ENCODE results near the gene RPL35.
A peak's percentile ranks its signal among the peaks of the same experiment; 100 is the strongest.

The RPL35 gene

DNA sequence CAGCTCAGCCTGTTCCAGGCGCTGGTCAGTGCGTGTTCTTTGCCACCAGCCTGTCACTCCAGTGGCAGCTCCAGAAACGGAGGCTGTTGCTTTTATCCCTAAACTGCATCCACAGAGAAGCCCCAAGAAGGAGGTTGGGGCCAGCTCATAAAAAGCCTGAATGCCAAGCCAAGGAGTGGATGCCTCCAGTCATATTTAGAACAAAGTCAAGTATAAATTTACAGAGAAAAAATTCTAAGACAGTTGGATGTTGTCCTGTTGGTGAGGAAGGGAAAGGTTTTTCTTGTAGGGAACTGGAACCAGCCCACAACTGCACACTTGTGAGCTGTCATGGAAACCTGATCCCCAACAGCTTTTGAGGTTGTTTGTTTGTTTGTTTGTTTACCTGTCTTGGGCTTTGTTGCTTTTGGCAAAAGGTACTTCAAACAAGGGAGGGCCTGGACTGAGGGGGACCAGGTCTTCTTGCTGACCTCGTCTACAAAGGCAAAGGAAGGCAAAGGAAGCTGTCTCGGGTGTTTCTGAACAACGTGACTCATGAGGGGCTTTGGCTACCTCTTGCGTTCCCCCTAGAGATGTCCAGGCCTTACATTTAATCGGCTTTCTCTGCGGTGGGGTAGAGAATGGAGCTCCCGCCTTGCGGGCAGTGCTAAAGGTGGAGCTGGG, 48.1 kb downstream of the RPL35 start:
- Mint-ChIP-seq H3K36me3 (ENCODE audit: low read depth) (no peaks in the 10 kb centered on the region), H3K4me3 (no peak overlapping the region), H3K27ac (peak overlapping the region in 2 of 3 experiments; percentile 48 to 85), H3K4me1 (peaks cover 50% of the 10 kb centered on the region), H3K9me3 (no peaks in the 10 kb centered on the region), H3K27me3 (ENCODE audit: low read depth) (peaks cover 4% of the 10 kb centered on the region)
- TF ChIP-seq, protein P1, sequence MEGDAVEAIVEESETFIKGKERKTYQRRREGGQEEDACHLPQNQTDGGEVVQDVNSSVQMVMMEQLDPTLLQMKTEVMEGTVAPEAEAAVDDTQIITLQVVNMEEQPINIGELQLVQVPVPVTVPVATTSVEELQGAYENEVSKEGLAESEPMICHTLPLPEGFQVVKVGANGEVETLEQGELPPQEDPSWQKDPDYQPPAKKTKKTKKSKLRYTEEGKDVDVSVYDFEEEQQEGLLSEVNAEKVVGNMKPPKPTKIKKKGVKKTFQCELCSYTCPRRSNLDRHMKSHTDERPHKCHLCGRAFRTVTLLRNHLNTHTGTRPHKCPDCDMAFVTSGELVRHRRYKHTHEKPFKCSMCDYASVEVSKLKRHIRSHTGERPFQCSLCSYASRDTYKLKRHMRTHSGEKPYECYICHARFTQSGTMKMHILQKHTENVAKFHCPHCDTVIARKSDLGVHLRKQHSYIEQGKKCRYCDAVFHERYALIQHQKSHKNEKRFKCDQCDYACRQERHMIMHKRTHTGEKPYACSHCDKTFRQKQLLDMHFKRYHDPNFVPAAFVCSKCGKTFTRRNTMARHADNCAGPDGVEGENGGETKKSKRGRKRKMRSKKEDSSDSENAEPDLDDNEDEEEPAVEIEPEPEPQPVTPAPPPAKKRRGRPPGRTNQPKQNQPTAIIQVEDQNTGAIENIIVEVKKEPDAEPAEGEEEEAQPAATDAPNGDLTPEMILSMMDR (IDR thresholded peaks at IDR 0.05; ENCODE audit: unreplicated experiment in 3 of 3) = no peak

DNA sequence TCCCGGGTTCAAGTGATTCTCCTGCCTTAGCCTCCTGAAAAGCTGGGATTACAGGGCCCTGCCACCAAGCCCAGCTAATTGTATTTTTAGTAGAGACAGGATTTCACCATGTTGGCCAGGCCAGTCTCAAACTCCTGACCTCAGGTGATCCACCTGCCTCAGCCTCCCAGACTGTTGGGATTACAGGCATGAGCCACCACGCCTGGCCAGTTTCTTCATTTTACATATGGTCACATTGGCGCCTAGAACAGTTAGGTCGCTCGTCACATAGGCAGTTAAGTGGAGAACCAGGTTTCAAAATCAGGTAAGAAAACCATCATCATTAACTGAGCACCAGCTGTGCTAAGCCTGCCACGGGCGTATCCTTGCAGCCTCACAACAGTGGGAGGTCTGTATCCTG, 48.7 kb downstream of the RPL35 start:
- Mint-ChIP-seq H3K27me3 (ENCODE audit: low read depth) (peaks cover 3% of the 10 kb centered on the region), H3K9me3 (no peaks in the 10 kb centered on the region), H3K4me1 (peaks cover 45% of the 10 kb centered on the region), H3K27ac (peak overlapping the region in 2 of 3 experiments; percentile 84 to 85), H3K4me3 (no peak overlapping the region), H3K36me3 (ENCODE audit: low read depth) (no peaks in the 10 kb centered on the region)
- TF ChIP-seq, protein P1 (IDR thresholded peaks at IDR 0.05; ENCODE audit: unreplicated experiment in 3 of 3) = no peak

DNA sequence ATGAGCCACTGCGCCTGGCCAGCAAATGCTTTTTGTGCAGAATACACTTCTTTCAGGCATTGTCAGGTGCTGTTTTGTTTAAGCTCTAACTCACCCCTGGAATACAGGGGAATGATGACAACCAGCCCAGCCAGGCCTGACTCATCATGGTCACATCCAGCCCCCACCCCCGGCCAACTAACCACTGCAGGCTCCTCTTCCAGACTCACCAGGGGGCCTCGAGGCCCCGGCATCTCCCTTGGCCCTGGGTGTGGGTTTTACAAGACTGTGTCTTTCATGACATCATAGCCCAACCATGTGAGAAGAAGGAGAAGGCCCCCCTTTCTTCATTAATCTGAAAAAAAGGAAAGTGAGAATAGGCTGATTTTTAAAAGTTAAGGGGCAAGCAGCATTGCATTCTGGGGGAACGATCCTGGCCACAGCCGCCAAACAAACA, 49.3 kb downstream of the RPL35 start:
- Mint-ChIP-seq H3K9me3 (no peaks in the 10 kb centered on the region), H3K27ac (peak overlapping the region; percentile 32 to 85 (median 84)), H3K36me3 (ENCODE audit: low read depth) (no peaks in the 10 kb centered on the region), H3K4me1 (peaks cover 43% of the 10 kb centered on the region), H3K4me3 (no peak overlapping the region), H3K27me3 (ENCODE audit: low read depth) (no peaks in the 10 kb centered on the region)
- TF ChIP-seq, protein P1 (IDR thresholded peaks at IDR 0.05; ENCODE audit: unreplicated experiment in 3 of 3) = no peak

DNA sequence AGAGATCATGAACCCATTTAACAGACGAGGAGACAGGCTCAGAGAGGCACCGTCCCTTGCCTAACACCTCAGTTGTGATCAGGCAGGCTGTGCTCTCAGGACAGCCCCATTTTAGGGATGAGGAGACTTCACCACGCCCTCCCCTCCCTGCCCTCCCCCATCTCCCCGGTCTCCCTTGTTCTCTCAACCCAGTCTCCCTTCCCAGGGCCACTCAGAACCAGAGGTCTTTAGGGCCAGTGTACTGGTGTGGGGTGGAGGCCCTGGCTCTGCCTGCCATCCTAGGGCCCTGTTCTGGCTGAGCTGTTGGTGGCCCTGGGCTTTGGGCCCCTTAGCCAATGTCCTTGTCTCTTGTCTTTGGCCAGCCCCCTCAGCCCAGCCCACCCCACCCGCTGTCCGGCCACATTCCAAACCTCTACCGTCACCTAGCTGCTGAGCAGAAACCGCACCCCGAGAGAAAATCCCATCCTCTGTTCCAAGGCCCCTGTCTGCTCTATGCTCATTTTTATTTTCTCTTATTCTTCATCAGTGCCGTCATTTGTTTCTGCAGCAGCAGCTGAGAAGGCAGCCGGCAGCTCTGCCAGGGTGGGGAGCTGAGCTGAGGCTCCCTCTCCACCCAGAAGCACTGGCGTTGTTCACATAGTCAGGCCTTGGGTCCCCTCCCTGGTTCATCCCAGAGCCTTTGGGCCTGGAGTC, 50.9 kb downstream of the RPL35 start:
- Mint-ChIP-seq H3K27ac (peak overlapping the region; percentile 78 to 87 (median 85)), H3K36me3 (ENCODE audit: low read depth) (no peaks in the 10 kb centered on the region), H3K4me1 (peaks cover 43% of the 10 kb centered on the region), H3K9me3 (no peaks in the 10 kb centered on the region), H3K27me3 (ENCODE audit: low read depth) (no peaks in the 10 kb centered on the region), H3K4me3 (no peak overlapping the region)
- TF ChIP-seq, protein P1 (IDR thresholded peaks at IDR 0.05; ENCODE audit: unreplicated experiment in 3 of 3) = no peak

DNA sequence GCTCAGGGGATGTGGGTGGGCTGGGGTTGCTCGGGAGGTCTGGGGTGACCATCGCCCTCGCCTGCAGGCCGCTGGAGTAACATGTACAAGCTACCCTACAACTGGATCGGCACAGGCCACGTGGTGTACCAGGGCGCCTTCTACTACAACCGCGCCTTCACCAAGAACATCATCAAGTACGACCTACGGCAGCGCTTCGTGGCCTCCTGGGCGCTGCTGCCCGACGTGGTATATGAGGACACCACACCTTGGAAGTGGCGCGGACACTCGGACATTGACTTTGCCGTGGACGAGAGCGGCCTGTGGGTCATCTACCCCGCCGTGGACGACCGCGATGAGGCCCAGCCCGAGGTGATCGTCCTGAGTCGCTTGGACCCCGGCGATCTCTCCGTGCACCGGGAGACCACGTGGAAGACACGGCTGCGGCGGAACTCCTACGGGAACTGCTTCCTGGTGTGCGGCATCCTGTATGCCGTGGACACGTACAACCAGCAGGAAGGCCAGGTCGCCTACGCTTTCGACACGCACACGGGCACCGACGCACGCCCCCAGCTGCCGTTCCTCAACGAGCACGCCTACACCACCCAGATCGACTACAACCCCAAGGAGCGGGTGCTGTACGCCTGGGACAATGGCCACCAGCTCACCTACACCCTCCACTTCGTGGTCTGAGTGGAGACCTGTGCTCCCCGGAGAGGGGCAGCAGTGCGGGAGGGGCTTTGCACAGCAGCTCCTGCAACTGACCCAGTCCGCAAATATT, 51.8 kb downstream of the RPL35 start:
- Mint-ChIP-seq H3K27ac (peak overlapping the region in 1 of 3 experiments; percentile 85), H3K4me1 (peaks cover 48% of the 10 kb centered on the region), H3K9me3 (no peaks in the 10 kb centered on the region), H3K27me3 (ENCODE audit: low read depth) (no peaks in the 10 kb centered on the region), H3K36me3 (ENCODE audit: low read depth) (peaks cover 4% of the 10 kb centered on the region), H3K4me3 (no peak overlapping the region)
- TF ChIP-seq, protein P1 (IDR thresholded peaks at IDR 0.05; ENCODE audit: unreplicated experiment in 3 of 3) = no peak
